GM23248 (cell line): ENCODE results near the gene CEMIP. TPM values are rescaled to one million over a fixed set of nuclear protein-coding genes. Genes with fewer than 3 reads are reported as not detected.
"Not testable (repeated sequence)": the region's sequence is repeated elsewhere in the genome, so short reads cannot be mapped to it uniquely, and the experiment has no call there.

Source experiments
- DNase-seq: peaks from one replicate; pipeline ENCODE4 v3.0.0-alpha.2; 2015
- H2AFZ ChIP-seq: fragments of 200-600 bp; sonication (generic); 2 replicates; pipeline ENCODE4 v1.6.1; 2016; ENCODE audit warnings: antibody characterized with exemption
- H3F3A ChIP-seq: fragments of 200-600 bp; sonication (generic); 2 replicates; pipeline ENCODE4 v1.6.1; 2016; ENCODE audit warnings: mild to moderate bottlenecking, antibody characterized with exemption, mixed run types; ENCODE audit not compliant: insufficient read depth
- H3K27ac ChIP-seq: fragments of 200-600 bp; sonication (generic); 2 replicates; pipeline ENCODE4 v1.5.1; 2016; ENCODE audit warnings: mild to moderate bottlenecking
- H3K27me3 ChIP-seq: fragments of 200-600 bp; sonication (generic); replicated peaks from 2 replicates; pipeline ENCODE4 v1.6.1; 2016; ENCODE audit warnings: mild to moderate bottlenecking; ENCODE audit not compliant: insufficient read depth
- H3K36me3 ChIP-seq: fragments of 200-600 bp; sonication (generic); 2 replicates; pipeline ENCODE4 v1.6.1; 2016; ENCODE audit warnings: low read depth, mild to moderate bottlenecking
- H3K4me1 ChIP-seq: fragments of 200-600 bp; sonication (generic); 2 replicates; pipeline ENCODE4 v1.6.1; 2016; ENCODE audit warnings: mild to moderate bottlenecking; ENCODE audit not compliant: insufficient read depth
- H3K4me2 ChIP-seq: fragments of 200-600 bp; sonication (generic); one replicate; pipeline ENCODE4 v1.6.1; 2016; ENCODE audit warnings: mild to moderate bottlenecking; ENCODE audit not compliant: unreplicated experiment
- H3K4me3 ChIP-seq: fragments of 200-600 bp; sonication (generic); 2 replicates; pipeline ENCODE4 v1.5.1; 2016; ENCODE audit warnings: mild to moderate bottlenecking
- H3K79me2 ChIP-seq: fragments of 200-600 bp; sonication (generic); 2 replicates; pipeline ENCODE4 v1.6.1; 2016; ENCODE audit warnings: mild to moderate bottlenecking; ENCODE audit not compliant: insufficient read depth
- H3K9ac ChIP-seq: fragments of 200-600 bp; sonication (generic); 2 replicates; pipeline ENCODE4 v1.6.1; 2016; ENCODE audit warnings: mild to moderate bottlenecking
- H3K9me2 ChIP-seq: fragments of 200-600 bp; sonication (generic); 2 replicates; pipeline ENCODE4 v1.6.1; 2016; ENCODE audit warnings: mixed run types, mild to moderate bottlenecking, moderate library complexity; ENCODE audit not compliant: insufficient read depth
- H3K9me3 ChIP-seq: fragments of 200-600 bp; sonication (generic); one replicate; pipeline ENCODE4 v1.6.1; 2017; ENCODE audit warnings: low read depth
- H4K20me1 ChIP-seq: fragments of 200-600 bp; sonication (generic); 2 replicates; pipeline ENCODE4 v1.6.0; 2016; ENCODE audit not compliant: insufficient read depth
- EZH2 ChIP-seq: fragments of 200-600 bp; sonication (generic); IDR thresholded peaks from 2 replicates; pipeline ENCODE4 v1.6.1; 2018; ENCODE audit warnings: antibody characterized with exemption, mild to moderate bottlenecking; ENCODE audit not compliant: insufficient read depth, poor library complexity, severe bottlenecking
- EZH2phosphoT487 ChIP-seq: fragments of 200-600 bp; sonication (generic); IDR thresholded peaks from 2 replicates; pipeline ENCODE4 v1.6.1; 2018; ENCODE audit warnings: antibody characterized with exemption, moderate library complexity, mild to moderate bottlenecking, low read depth; ENCODE audit not compliant: insufficient read depth
- WGBS, 2 experiments: methylation state at CpG; one replicate each; pipeline ENCODE4 v1.1.6; 2015 to 2017; ENCODE audit warnings: low lambda C conversion rate in 2 of 2, low coverage in 1 of 2; ENCODE audit errors: missing lambda C conversion rate in 2 of 2; 5-methylcytosine and 5-hydroxymethylcytosine counted together
- in situ Hi-C: fragments of 300-500 bp; cut with MboI; formaldehyde crosslinking; loops from 2 replicates; pipeline ENCODE4 v1.15.0; 2020
- polyA plus RNA-seq: library from polyadenylated mRNA; unstranded; fragments of >200 nt; fragmentation: Nextera tagmentation; extraction: Ambion mirVana; gene quantifications from 2 replicates; pipeline ENCODE4 v1.2.1, GENCODE V29; 2016
- total RNA-seq: library from RNA; depleted of rRNA; stranded (reverse); fragments of >200 nt; shearing (Covaris generic); gene quantifications from 2 replicates; pipeline ENCODE4 v1.2.3, GENCODE V29; 2014

CEMIP gene
- total and polyA plus RNA-seq, 2 experiments from 2014 or later, result 134 to 213 TPM

DNA sequence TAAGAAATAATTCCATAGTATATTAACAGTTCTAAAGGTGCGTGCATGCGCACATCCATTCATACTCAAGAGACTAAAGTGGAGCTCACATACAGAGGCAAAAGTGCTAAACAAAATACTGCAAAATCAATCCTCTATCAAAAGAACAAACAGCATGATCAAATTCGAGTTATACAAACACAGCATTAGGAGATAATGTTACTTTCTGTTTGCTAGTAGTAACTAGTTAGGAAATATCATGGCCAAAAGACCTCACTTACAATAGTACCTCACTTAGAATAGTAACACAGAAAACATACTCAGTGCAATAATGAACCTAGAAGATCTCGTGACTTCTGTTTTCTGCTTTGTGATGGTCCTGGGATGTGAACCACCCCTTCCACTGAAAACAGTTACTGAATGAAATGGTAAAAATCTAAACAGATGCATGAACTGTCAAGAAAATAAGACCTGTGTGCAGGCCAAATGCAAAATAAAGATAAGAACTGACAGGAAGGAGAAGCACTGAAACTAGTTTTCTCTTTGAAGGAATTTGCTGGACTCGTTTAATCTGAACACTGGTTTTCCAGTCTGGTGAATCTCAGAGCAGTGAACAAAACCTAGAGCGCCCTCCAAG lies 20.9 kb upstream of the CEMIP start:
- 92 to 96% methylated on average over 6 of the region's 6 CpGs for WGBS, 2 experiments
- peaks cover 6% of the 10 kb centered on the region; the same call in 1 of the 2 replicates for H3K36me3 ChIP-seq
- H3K27ac ChIP-seq, result no peak overlapping the region
- H3K9ac ChIP-seq, result no peak overlapping the region
- H3K4me1 ChIP-seq, result no peaks in the 10 kb centered on the region
- DNase-seq, result no peak
- H3K79me2 ChIP-seq, result no peaks in the 10 kb centered on the region
- H3K9me2 ChIP-seq, result no peaks in the 10 kb centered on the region
- H4K20me1 ChIP-seq, result no peaks in the 10 kb centered on the region
- in situ Hi-C loops, result no loop called here
- H2AFZ ChIP-seq, result no peak overlapping the region
- H3K4me2 ChIP-seq, result no peak overlapping the region
- no peaks in the 10 kb centered on the region for H3F3A ChIP-seq
- no peak overlapping the region for H3K4me3 ChIP-seq
- no peaks in the 10 kb centered on the region for H3K27me3 ChIP-seq
- TF ChIP-seq EZH2phosphoT487 (no peak), EZH2 (no peak)
- no peaks in the 10 kb centered on the region for H3K9me3 ChIP-seq

DNA sequence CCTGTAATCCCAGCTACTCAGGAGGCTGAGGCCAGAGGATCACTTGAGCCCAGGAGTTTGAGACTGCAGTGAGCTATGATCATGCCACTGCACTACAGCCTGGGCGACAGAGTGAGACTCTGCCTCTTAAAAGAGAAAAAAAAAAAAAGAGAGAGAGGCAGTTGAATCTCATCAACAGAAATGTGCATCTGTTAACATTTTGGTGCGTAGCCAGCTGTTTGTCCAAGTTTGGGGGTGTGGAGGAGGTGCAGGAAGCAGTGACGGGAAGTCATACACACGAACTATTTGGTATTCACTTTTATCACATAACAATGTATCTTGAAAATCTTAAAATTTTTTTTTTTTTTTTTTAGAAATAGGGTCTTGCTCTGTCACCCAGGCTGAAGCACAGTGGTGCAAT lies 18.2 kb upstream of the CEMIP start:
- no peak for DNase-seq
- WGBS, 2 experiments, result 20 to 30% methylated on average over 4 of the region's 4 CpGs
- Histone ChIP-seq H3K4me3 (no peak overlapping the region), H3K27ac (no peak overlapping the region), H2AFZ (no peak overlapping the region), H3K27me3 (no peaks in the 10 kb centered on the region), H3K4me1 (no peaks in the 10 kb centered on the region), H3K9ac (no peak overlapping the region), H3K79me2 (no peaks in the 10 kb centered on the region), H3K9me2 (no peaks in the 10 kb centered on the region), H3K9me3 (no peaks in the 10 kb centered on the region), H3K4me2 (no peak overlapping the region), H4K20me1 (no peaks in the 10 kb centered on the region), H3K36me3 (no peaks in the 10 kb centered on the region), H3F3A (no peaks in the 10 kb centered on the region)
- in situ Hi-C loops, result no loop called here
- TF ChIP-seq EZH2 (no peak), EZH2phosphoT487 (no peak)

DNA sequence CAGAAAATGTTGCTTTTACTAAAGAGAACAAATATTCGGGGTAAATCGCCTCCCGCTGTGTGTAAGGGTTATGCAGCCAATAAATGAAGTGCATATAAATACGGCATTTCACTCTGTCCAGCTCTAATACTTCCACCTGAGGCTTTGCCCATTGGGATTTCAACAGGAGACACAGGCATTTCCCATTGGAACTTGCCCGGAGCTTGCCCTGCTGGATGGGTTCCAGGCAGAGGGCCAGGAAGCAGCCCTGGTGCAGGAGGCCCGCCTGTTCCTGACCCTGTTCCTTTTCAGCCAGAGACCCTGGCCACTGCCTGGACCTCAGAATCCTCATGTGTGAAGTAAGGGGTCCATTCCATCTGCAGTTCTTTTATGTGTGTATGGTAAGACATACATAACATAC lies 17.4 kb upstream of the CEMIP start:
- in situ Hi-C loops, result no loop called here
- Histone ChIP-seq H3K27ac (no peak overlapping the region), H4K20me1 (no peaks in the 10 kb centered on the region), H3K9me2 (no peaks in the 10 kb centered on the region), H3K9ac (no peak overlapping the region), H3K27me3 (no peaks in the 10 kb centered on the region), H3K4me1 (no peaks in the 10 kb centered on the region), H3K36me3 (no peaks in the 10 kb centered on the region), H2AFZ (no peak overlapping the region), H3K9me3 (no peaks in the 10 kb centered on the region), H3K79me2 (no peaks in the 10 kb centered on the region), H3K4me3 (no peak overlapping the region), H3F3A (no peaks in the 10 kb centered on the region), H3K4me2 (no peak overlapping the region)
- TF ChIP-seq EZH2, result no peak
- TF ChIP-seq EZH2phosphoT487, result no peak
- 94 to 97% methylated on average over 6 of the region's 6 CpGs for WGBS, 2 experiments
- DNase-seq, result no peak

DNA sequence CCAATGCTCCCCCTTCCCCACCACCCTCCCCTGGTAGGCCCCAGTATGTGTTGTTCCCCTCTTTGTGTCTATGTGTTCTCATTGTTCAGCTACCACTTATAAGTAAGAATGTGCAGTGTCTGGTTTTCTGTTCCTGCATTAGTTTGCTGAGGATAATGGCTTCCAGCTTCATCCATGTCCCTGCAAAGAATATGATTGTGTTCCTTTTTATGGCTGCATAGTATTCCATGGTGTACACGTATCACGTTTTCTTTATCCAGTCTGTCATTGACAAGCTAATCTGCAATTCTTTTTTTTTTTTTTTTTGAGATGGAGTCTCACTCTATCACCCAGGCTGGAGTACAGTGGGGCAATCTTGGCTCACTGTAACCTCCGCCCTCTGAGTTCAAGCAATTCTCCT lies 15.9 kb upstream of the CEMIP start:
- H4K20me1 ChIP-seq, H2AFZ ChIP-seq, H3K36me3 ChIP-seq, H3K4me3 ChIP-seq, DNase-seq, H3K4me2 ChIP-seq, H3K9me2 ChIP-seq, H3K9me3 ChIP-seq, H3F3A ChIP-seq, H3K4me1 ChIP-seq, H3K9ac ChIP-seq, H3K27ac ChIP-seq, in situ Hi-C loops, H3K27me3 ChIP-seq, H3K79me2 ChIP-seq: not testable (repeated sequence)
- WGBS, 2 experiments, result 98 to 100% methylated on average over 2 to 3 of the region's 3 CpGs

DNA sequence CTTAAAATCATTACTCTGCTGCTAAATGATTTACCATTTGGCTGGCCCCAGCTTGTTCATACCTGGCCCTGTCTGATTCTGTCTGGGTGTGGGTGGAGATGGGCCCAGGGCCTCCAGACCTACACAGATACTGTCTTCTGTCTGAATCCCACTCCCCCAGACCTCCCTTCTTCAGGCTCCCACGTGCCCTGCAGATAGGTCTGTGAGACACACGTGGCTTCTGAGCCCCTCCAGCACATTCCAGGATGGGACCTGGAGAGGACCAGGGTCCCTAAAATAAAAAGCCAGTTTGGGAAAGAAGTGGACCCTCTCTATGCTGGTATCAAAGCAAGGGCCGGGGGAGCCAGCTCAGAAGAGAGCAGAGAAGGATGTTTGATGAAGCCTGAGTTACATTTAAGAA lies 14.6 kb upstream of the CEMIP start:
- no peak for TF ChIP-seq EZH2phosphoT487
- TF ChIP-seq EZH2, result no peak
- Histone ChIP-seq H3K4me1 (no peaks in the 10 kb centered on the region), H3K36me3 (no peaks in the 10 kb centered on the region), H3K9me3 (no peaks in the 10 kb centered on the region), H3K9ac (no peak overlapping the region), H3K4me2 (no peak overlapping the region), H3K79me2 (no peaks in the 10 kb centered on the region), H3K9me2 (no peaks in the 10 kb centered on the region), H2AFZ (no peak overlapping the region), H3K27me3 (no peaks in the 10 kb centered on the region), H3K27ac (no peak overlapping the region), H3F3A (no peaks in the 10 kb centered on the region), H3K4me3 (no peak overlapping the region), H4K20me1 (no peaks in the 10 kb centered on the region)
- no peak for DNase-seq
- in situ Hi-C loops, result no loop called here
- 72 to 90% methylated on average over 3 of the region's 3 CpGs for WGBS, 2 experiments
